GM12891 (cell line): ENCODE measurements around the gene ST3GAL4.

Experiments used
- POLR2A ChIP-seq: IDR thresholded peaks from 2 replicates; pipeline ENCODE4 v1.6.1; 2011; ENCODE audit warnings: low read depth, low read length, control low read depth
- POLR2AphosphoS5 ChIP-seq: IDR thresholded peaks from 2 replicates; pipeline ENCODE4 v1.6.1; 2011; ENCODE audit warnings: low read depth, low read length, control low read depth
- TAF1 ChIP-seq: IDR thresholded peaks from 2 replicates; pipeline ENCODE4 v1.6.1; 2011; ENCODE audit warnings: low read depth, low read length, control low read depth

DNA sequence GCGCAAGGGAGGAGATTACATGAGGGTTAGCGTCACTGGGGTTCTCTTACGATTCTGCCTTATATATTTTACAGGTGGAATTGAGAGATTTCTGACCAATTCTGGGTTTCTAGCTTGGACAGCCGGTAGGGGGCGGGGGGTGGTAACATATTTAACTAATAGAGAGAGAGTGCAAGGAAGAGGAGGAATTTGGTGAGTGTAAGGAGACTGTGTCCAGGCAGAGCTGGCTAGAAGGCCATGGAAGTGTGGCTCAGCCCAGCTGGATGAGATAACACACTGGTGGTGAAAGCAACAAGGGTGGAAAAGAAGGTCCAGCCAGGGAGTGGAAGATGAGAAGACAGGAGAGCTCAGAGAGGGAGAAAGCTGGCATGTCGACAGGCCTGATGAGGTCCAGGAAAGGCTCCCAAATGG is 56.5 kb downstream of the ST3GAL4 start:
- TF ChIP-seq TAF1 (no peak), POLR2A (no peak), POLR2AphosphoS5 (no peak)
